GM21737 (cell line): ENCODE data around the gene KANTR.
A peak's percentile ranks its signal among the peaks of the same experiment; 100 is the strongest.

Experiments used
- ATAC-seq: cut with Tn5 transposase; IDR thresholded peaks from one replicate; pipeline ENCODE4 v1.9.1; 2021; ENCODE audit warnings: mild to moderate bottlenecking, moderate library complexity; ENCODE audit not compliant: unreplicated experiment

KANTR gene

GRCh38 chrX:53080628-53081580, 13.0 kb upstream of the KANTR start:
- no peak for ATAC-seq

- peak; percentile 91 for ATAC-seq
Measured at GRCh38 chrX:53081925-53082772, 11.8 kb upstream of the KANTR start, which contains the start of gene TSPYL2. Gene TSPYL2, plus strand, starts transcription at chrX:53082367. Its CDS starts 132 bp downstream, at chrX:53082499.

- ATAC-seq: no peak
Measured at GRCh38 chrX:53082773-53083616, 10.9 kb upstream of the KANTR start.

- ATAC-seq: no peak
Measured at GRCh38 chrX:53084043-53084570, 9.8 kb upstream of the KANTR start.

- ATAC-seq: no peak
Measured at GRCh38 chrX:53084863-53085262, 9.1 kb upstream of the KANTR start.

GRCh38 chrX:53085661-53086229, 8.2 kb upstream of the KANTR start:
- no peak for ATAC-seq

- ATAC-seq: no peak
Measured at GRCh38 chrX:53086464-53086863, 7.5 kb upstream of the KANTR start.

GRCh38 chrX:53087388-53087831, 6.5 kb upstream of the KANTR start:
- no peak for ATAC-seq

- ATAC-seq: no peak
Measured at GRCh38 chrX:53088136-53088974, 5.6 kb upstream of the KANTR start.

- ATAC-seq: no peak
Measured at GRCh38 chrX:53089224-53089842, 4.6 kb upstream of the KANTR start.

- no peak for ATAC-seq
Measured at GRCh38 chrX:53089925-53090324, 4.0 kb upstream of the KANTR start.

GRCh38 chrX:53091354-53091753, 2.6 kb upstream of the KANTR start:
- no peak for ATAC-seq

- ATAC-seq: peak; percentile 47
Measured at GRCh38 chrX:53093177-53093655, 726 bp upstream of the KANTR start.

- no peak for ATAC-seq
Measured at GRCh38 chrX:53094582-53094905, 602 bp downstream of the KANTR start.

GRCh38 chrX:53095796-53096195, 1.9 kb downstream of the KANTR start:
- no peak for ATAC-seq

GRCh38 chrX:53114864-53115549, 21.1 kb downstream of the KANTR start:
- no peak for ATAC-seq

- ATAC-seq: no peak
Measured at GRCh38 chrX:53115550-53115874, 21.6 kb downstream of the KANTR start.

- ATAC-seq: no peak
Measured at GRCh38 chrX:53116101-53116500, 22.2 kb downstream of the KANTR start.
